LHCN-M2 (cell line): ENCODE results near the gene BEND7. TPM values are rescaled to one million over a fixed set of nuclear protein-coding genes. Genes with fewer than 3 reads are reported as not detected.
"Not testable (repeated sequence)": the region's sequence is repeated elsewhere in the genome, so short reads cannot be mapped to it uniquely, and the experiment has no call there.

Experiments used
- DNase-seq: peaks from one replicate; pipeline ENCODE4 v3.0.0-alpha.2; 2012; ENCODE audit warnings: low read depth
- total RNA-seq: library from RNA; depleted of rRNA; stranded (reverse); fragments of >200 nt; gene quantifications from 2 replicates; pipeline ENCODE4 v1.2.3, GENCODE V29; 2014

The BEND7 gene
- total RNA-seq, 1 experiment from 2014 or later, result 5.6 TPM

- DNase-seq, result no peak
Measured at GRCh38 chr10:13483073-13483472, 45.7 kb downstream of the BEND7 start.

GRCh38 chr10:13481690-13482089, 47.1 kb downstream of the BEND7 start:
- no peak for DNase-seq

DNA sequence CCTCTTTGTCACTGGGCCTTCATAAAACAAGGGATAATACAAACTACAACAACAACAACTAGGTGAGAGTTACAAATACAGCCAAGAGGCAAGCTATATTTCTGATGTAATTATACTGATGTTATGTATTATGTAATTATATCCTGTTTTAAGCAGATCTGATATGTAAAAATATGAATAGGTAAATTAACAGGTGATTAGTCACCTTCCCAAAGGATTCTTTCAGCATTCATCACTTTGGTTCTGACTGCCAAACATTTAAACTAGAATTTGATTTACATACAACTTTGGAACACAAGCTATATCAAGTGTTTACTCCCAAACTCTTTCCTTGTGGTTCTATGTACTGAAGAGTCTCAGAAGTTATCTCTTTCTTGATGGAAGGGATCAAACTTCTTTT, 53.7 kb downstream of the BEND7 start:
- DNase-seq, result no peak

DNA sequence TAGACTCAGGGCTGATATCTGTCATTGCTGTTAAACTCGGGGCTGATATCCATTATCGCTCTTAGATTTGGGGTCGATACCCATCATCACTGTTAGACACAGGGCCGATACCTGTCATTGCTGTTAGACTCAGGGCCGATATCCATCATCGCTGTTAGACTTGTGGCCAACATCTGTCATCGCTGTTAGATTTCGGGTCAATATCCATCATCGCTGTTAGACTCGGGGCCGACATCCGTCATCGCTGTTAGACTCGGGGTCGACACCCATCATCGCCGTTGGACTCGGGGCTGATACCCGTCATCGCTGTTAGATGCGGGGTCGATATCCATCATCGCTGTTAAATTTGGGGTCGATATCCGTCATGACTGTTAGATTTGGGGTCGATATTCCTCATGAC, 54.8 kb downstream of the BEND7 start:
- no peak for DNase-seq

DNA sequence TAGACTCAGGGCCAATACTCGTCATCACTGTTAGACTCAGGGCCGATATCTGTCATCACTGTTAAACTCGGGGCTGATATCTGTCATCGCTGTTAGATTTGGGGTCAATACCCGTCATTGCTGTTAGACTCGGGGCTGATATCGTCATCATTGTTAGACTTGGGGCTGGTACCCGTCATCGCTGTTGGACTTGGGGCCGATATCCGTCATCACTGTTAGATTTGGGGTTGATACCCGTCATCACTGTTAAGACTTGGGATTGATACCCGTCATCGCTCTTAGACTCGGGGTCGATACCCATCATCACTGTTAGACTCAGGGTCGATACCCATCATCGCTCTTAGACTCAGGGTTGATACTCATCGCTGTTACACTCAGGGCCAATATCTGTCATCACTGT, 56.5 kb downstream of the BEND7 start:
- no peak for DNase-seq

DNA sequence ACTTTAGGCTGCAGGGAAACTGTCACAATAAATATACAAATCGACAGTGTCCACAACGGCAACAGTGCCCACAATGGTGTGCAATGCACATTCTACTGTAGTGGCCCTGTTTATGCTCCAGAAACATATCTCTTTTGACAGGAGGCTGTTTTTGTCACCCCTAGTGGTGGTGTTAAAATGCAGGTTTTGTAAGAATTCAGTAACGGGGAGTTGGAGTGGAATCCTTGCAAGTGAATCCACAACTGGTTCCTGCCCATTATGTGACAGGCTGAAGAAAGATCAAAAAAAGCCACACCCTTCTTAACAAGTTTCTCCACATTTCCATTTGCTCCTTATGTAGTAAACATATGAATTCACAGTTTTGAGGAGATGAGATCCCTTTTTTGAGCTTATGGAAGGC, 58.5 kb downstream of the BEND7 start:
- no peak for DNase-seq

- no peak for DNase-seq
Measured at GRCh38 chr10:13462551-13462950, 66.3 kb downstream of the BEND7 start.

DNA sequence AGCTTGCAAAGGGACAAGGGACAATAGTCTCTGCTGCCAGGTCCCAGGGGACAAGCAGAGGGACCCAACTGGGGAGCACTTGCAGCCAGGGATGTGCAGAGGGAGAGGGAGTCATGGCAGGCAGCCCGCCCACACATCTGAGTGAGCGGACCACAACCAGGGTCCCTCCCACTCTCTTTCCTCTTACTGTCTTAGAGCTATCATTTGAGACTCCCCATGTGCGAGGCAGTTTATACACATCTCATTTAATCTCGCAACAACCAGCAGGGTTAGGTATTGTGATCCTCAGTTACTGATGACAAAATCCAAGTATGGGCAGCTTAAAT, 70.2 kb downstream of the BEND7 start:
- no peak for DNase-seq

DNA sequence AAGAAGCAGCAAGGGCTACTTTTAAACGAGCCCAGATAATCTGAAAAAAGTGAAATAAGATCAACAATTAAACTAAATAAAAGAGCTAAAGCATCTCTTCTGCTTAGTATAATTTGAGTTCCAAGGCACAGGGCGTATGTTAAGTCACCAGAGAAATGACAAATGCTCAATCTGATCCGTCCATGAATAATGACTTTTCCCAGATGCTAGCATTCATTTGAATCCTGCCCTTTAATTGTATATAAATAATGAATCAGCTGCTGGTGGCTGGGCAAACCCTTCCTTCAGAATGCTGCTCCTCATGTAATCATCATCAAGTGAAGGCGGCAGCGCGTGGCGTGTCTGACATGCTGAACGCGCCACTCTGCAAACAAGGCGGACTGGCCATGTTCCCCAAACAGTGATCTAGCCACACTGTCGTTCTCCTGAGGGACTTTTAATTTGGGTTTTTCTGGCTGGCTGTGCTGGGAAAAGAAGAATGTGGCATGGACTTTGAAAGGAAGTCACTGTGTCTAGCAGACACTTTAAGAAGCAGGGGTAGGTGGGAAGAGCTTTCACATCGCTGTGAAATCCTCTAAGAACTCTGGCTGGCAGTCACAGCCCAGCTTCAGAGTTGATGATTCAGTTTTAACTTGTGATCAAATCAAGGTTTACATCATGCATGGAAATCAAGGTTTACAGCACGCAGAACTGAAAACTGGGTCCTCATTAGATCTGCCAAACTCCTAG, 70.7 kb downstream of the BEND7 start:
- DNase-seq, result no peak

GRCh38 chr10:13453896-13454295, 74.9 kb downstream of the BEND7 start:
- DNase-seq, result no peak

- DNase-seq, result peak; percentile 32
Measured at GRCh38 chr10:13450069-13450468, 78.7 kb downstream of the BEND7 start.

DNA sequence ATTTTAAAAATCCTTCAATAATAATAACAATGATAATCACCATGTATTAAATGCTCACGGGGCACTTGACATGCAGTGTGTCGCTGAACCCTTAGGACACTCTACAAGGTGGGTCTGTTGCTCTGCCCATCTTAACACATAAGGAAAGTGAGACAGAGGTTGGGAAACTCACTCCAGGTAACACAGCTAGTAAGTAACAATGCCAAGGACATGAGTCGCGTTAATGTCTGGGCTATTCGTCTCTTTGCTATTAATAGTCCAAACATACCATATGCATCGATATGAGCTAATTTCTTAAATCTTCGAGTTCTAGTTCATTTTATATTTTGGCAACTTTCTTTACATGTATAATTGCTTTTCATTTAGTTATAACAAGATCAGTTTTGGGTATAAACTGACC, 79.5 kb downstream of the BEND7 start:
- no peak for DNase-seq

DNA sequence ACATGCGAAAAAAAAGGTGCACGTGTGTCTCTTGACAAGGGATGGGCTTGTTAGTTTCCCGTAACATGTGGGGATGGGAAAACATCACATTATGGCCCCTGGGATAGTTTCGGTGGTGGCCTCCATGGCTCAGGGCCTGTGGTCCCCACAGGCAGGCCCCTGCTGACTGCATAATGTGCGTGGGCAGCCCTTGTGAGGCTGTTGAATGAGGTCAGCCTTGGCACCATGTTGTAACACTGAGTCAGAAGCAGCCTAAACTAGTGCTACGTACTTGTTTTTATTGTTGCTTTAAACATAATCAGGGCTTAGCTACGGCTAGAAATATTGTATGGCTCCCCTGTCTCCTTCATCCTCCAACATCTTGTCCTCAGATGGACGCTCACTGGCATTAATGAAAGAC, 80.6 kb downstream of the BEND7 start:
- no peak for DNase-seq

DNA sequence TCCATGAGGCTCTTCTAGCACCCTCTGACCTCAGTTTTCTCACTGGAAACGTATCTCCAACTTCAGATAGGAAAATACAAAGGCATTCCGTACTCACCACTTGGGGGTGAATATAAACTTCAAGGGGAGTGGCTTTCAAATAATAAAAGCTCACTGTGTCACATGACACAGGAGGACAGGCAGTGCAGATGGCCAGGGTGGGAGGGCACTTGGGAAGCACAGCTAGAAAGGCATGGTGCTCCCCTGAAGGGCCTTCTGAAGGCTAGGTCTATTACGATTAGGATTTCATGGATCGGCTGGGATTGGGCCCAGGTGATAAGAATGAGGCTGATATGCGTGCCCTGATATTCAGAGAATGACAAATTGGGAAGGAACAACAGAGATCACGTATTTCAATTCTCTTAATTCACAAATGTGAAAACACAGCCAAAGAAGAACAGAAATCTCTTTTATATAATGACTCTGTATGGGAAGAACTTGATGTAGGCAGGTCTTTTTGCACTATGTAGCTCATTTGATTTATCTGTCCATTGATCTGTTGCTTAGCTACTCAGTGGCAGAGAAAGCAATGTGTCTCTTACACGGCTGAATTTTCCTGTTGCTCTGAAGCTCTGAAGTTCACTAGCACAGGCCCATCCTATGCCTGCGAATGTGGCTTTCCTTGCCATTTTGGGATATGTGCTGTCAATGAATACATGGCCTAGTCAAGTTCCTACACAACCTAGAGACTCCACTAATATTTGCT, 83.0 kb downstream of the BEND7 start:
- no peak for DNase-seq

GRCh38 chr10:13441476-13441875, 87.3 kb downstream of the BEND7 start:
- no peak for DNase-seq

GRCh38 chr10:13440185-13441061, 88.4 kb downstream of the BEND7 start:
- peak; percentile 27 for DNase-seq

DNA sequence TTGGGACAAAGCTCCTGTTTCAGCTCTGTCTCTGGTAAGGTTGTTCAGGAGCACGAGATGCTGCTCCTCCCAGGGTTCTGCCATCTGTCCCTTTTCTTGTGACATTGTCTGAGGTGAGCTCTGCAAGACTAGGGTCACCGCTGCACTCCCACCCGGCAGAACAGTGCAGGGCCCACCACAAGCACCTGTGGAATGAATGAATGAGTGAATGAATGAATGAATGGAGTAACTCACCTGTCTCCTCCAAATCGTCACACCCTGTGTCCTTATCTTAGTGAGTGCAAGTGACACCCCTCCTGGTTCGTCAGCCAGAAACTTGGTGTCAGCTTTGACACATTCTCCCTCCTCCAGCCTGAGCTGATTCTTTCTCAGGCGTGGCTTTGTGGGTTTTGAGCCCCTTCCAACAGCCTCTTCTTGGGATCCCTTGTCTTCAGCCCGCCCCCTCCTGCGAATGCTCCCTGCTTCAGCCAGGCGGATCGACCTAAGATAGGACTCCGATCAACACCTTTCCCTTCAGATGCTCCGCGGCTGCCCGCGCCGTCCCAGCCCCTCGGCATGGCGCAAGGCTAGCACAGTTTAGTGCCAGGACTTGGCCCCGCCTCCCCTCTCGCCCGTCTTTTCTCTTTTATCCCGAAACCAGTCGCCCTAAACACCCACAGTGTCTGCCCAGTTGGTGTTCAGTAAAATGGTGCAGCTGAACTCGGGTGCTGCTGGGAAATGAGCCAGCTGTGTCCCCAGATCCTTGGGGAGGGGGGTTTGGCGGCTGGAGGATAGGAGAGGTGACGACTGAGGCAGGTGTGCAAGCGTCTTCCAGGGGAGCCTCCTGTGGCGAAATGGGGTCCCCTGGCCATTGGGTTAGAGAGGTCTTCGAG, 89.3 kb downstream of the BEND7 start:
- DNase-seq, result no peak

DNA sequence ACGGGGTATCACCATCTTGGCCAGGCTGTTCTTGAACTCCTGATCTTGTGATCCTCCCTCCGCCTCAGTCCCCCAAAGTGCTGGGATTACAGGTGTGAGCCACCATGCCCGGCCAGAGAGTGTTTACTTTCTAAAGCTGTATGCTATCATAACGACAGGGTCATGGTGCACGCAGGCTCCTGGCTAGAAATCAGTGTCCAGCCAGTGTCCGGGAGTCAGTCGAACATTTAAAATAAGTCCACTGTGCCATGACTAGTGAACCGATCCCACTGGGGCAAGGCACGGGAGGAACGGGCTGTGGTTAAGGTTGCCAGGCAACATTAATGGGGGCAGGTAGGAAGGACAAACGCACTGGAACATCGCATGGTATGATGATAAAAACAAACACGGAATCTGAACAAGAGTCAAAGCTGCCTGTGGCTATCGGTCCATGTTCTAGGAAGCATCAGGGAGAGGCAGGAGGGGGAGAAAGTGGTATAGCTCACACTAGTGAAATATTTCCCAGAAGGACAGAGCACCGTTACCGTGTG, 91.7 kb downstream of the BEND7 start:
- DNase-seq, result no peak

DNA sequence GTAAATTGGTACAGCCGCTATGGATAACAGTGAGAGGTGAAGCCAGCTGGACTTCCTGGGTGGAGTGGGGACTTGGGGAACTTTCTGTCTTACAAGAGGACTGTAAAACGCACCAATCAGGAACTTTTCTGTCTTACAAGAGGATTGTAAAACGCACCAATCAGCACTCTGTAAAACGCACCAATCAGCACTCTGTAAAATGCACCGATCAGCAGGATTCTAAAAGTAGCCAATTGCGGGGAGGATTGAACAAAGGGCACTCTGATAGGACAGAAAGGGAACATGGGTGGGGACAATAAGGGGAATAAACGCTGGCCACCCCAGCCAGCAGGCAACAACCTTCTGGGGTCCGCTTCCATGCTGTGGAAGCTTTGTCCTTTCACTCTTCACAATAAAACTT, 100.9 kb downstream of the BEND7 start:
- DNase-seq, result not testable (repeated sequence)

DNA sequence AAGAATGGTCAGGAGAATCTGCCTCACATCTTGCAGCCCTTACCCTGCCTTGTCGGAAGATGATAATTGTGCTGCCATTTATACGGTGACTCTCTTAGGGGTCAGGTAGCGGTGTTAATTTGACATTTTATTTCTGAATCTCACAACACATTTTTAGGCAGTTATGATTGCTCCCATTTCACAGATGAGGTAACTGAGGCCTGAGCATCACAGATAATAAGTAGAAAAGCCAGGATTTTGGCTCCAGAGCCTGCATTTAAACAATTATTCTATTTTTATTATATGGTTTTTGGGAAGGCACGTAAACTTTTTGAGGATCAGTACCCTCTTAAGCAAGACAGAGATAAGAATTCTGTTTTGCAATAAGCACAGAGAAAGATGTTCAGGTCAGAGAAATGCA, 103.4 kb downstream of the BEND7 start:
- no peak for DNase-seq

GRCh38 chr10:13422800-13423199, 106.0 kb downstream of the BEND7 start:
- no peak for DNase-seq
